ENCODE measurements around the gene ISLR2. TPM values are rescaled to one million over a fixed set of nuclear protein-coding genes. Genes with fewer than 3 reads are reported as not detected.
"Not testable (repeated sequence)": the region's sequence is repeated elsewhere in the genome, so short reads cannot be mapped to it uniquely, and the experiment has no call there.

Gene ISLR2
- 1 to 10 TPM in 2 of 6 donors, under 1 TPM in 1, not detected in 3; under 0.01 to 2.5 (median 1.3) TPM for total RNA-seq

- 4 to 6% methylated on average over 15 to 47 of the region's 53 CpGs for WGBS, 2 donors
- TF ChIP-seq CTCF (IDR thresholded peaks at IDR 0.05) (no peak), POLR2A (IDR thresholded peaks at IDR 0.05) (no peak), POLR2AphosphoS5 (IDR thresholded peaks at IDR 0.05) (no peak), EP300 (IDR thresholded peaks at IDR 0.05) (no peak)
- ATAC-seq (ENCODE audit: low FRiP score in 2 of 2) (no peak), DNase-seq (peak in 1 of 2 donors; percentile 69)
- Histone ChIP-seq H3K27me3 (peaks cover 4 to 76% (median 47%) of the 10 kb centered on the region in 4 donors), H3K36me3 (no peaks in the 10 kb centered on the region), H3K4me1 (peaks cover 26 to 59% (median 43%) of the 10 kb centered on the region in 4 donors), H3K4me3 (no peak within 1 kb of the TSS), H3K9me3 (no peaks in the 10 kb centered on the region), H3K27ac (no peak within 1 kb of the TSS)
Observed at GRCh38 chr15:74130155-74130848, at the start of gene ISLR2. TSS of gene ISLR2 (plus strand) at chr15:74130586. CDS start at chr15:74132755, 2,169 bp downstream.

GRCh38 chr15:74082450-74082849, 47.9 kb upstream of the ISLR2 start, which contains the start of gene GOLGA6A:
TSS of gene GOLGA6A (minus strand) at chr15:74082550. CDS start at chr15:74082509, 41 bp downstream.
- H3K27ac ChIP-seq; ATAC-seq (ENCODE audit: low FRiP score in 2 of 2); H3K36me3 ChIP-seq; H3K4me1 ChIP-seq; H3K4me3 ChIP-seq; H3K9me3 ChIP-seq; H3K27me3 ChIP-seq; DNase-seq: not testable (repeated sequence)
- WGBS, 2 donors = no CpG with 5 or more reads among the region's 7 CpGs

GRCh38 chr15:74094567-74094966, 35.8 kb upstream of the ISLR2 start:
- not testable (repeated sequence) for H3K9me3 ChIP-seq; H3K27me3 ChIP-seq; H3K4me1 ChIP-seq; H3K27ac ChIP-seq; ATAC-seq (ENCODE audit: low FRiP score in 2 of 2); DNase-seq; H3K36me3 ChIP-seq; H3K4me3 ChIP-seq
- no CpG with 5 or more reads among the region's 2 CpGs for WGBS, 2 donors

GRCh38 chr15:74095610-74096009, 34.8 kb upstream of the ISLR2 start:
- WGBS, 2 donors = 92% methylated on average over 6 of the region's 10 CpGs; no CpG with 5 or more reads in 1 of the 2 donors
- peak in 1 of 2 donors; percentile 46 for DNase-seq
- peak in 1 of 2 donors; percentile 3 for ATAC-seq (ENCODE audit: low FRiP score in 2 of 2)

GRCh38 chr15:74096753-74097474, 33.5 kb upstream of the ISLR2 start:
- no CpG with 5 or more reads among the region's 27 CpGs for WGBS, 2 donors

More at GRCh38 chr15:74095610-74096009, 34.8 kb upstream of the ISLR2 start:
- H3K27ac ChIP-seq, H3K9me3 ChIP-seq, H3K36me3 ChIP-seq, H3K27me3 ChIP-seq, H3K4me3 ChIP-seq, H3K4me1 ChIP-seq: not testable (repeated sequence)

GRCh38 chr15:74099963-74100733, 30.2 kb upstream of the ISLR2 start:
- H3K9me3 ChIP-seq, H3K27me3 ChIP-seq, H3K36me3 ChIP-seq, H3K4me1 ChIP-seq: not testable (repeated sequence)
- 0 to 4% methylated on average over 5 to 31 of the region's 45 CpGs for WGBS, 2 donors
- ATAC-seq (ENCODE audit: low FRiP score in 2 of 2) = peak; percentile 94 to 97
- Histone ChIP-seq H3K4me3 (peak overlapping the region in 3 of 4 donors; percentile 46 to 53 (median 52)), H3K27ac (peak overlapping the region in 2 of 4 donors; percentile 64 to 69)
- DNase-seq = peak; percentile 92
- TF ChIP-seq POLR2AphosphoS5 (IDR thresholded peaks at IDR 0.05) (peak; percentile 53 to 83), POLR2A (IDR thresholded peaks at IDR 0.05) (peak in 1 of 4 donors; percentile 44)

More at GRCh38 chr15:74096753-74097474, 33.5 kb upstream of the ISLR2 start:
- ATAC-seq (ENCODE audit: low FRiP score in 2 of 2); H3K9me3 ChIP-seq; DNase-seq; H3K36me3 ChIP-seq; H3K27ac ChIP-seq; H3K27me3 ChIP-seq; H3K4me3 ChIP-seq; H3K4me1 ChIP-seq: not testable (repeated sequence)

GRCh38 chr15:74108111-74108510, 22.3 kb upstream of the ISLR2 start:
- Histone ChIP-seq H3K9me3 (no peaks in the 10 kb centered on the region), H3K27ac (no peak overlapping the region), H3K4me1 (no peaks in the 10 kb centered on the region), H3K36me3 (no peaks in the 10 kb centered on the region), H3K4me3 (no peak overlapping the region), H3K27me3 (no peaks in the 10 kb centered on the region)
- TF ChIP-seq CTCF (IDR thresholded peaks at IDR 0.05) = no peak
- TF ChIP-seq EP300 (IDR thresholded peaks at IDR 0.05) = no peak
- no peak for TF ChIP-seq POLR2AphosphoS5 (IDR thresholded peaks at IDR 0.05)
- TF ChIP-seq POLR2A (IDR thresholded peaks at IDR 0.05) = no peak
- WGBS, 2 donors = 60 to 90% methylated on average over 1 to 5 of the region's 5 CpGs
- DNase-seq (no peak), ATAC-seq (ENCODE audit: low FRiP score in 2 of 2) (no peak)

- H3K4me1 ChIP-seq; DNase-seq; H3K27ac ChIP-seq; H3K36me3 ChIP-seq; H3K27me3 ChIP-seq; ATAC-seq (ENCODE audit: low FRiP score in 2 of 2); H3K4me3 ChIP-seq; H3K9me3 ChIP-seq: not testable (repeated sequence)
- WGBS, 2 donors = 73 to 87% methylated on average over 6 of the region's 6 CpGs
Observed at GRCh38 chr15:74108611-74109010, 21.8 kb upstream of the ISLR2 start.

Data from upper lobe of left lung (tissue), 6 donors.